ENCODE results near the gene MGAT4B.

Gene MGAT4B

DNA sequence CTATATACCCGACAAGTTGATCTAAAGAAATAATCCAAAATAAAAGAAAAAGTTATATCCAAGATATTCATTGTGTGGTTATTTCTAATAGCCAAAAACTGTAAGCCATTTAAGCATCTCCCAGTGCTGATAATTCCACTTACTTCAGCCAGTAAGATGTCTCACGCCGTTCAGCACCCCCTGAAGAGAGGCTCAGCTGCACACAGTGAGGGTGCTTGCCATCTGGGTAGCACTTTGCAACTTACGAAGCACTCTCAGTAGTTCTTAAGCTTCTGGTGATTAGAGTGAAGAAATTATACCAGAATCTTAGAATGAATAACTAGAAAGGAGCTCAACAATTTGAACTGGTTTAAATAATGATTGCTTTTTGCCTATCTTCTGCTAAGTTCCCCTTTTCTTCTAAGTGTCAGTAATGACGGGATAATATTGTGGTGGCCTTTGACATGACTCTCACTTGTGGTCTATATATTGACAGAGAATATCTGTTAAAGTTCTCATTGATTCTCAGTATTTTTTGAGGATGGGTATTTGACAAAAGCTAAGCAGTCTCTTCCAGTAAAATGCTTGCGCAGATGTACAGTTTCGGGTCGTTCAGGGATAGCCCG lies 39.1 kb downstream of the MGAT4B start:
- DNase-seq: no peak

DNA sequence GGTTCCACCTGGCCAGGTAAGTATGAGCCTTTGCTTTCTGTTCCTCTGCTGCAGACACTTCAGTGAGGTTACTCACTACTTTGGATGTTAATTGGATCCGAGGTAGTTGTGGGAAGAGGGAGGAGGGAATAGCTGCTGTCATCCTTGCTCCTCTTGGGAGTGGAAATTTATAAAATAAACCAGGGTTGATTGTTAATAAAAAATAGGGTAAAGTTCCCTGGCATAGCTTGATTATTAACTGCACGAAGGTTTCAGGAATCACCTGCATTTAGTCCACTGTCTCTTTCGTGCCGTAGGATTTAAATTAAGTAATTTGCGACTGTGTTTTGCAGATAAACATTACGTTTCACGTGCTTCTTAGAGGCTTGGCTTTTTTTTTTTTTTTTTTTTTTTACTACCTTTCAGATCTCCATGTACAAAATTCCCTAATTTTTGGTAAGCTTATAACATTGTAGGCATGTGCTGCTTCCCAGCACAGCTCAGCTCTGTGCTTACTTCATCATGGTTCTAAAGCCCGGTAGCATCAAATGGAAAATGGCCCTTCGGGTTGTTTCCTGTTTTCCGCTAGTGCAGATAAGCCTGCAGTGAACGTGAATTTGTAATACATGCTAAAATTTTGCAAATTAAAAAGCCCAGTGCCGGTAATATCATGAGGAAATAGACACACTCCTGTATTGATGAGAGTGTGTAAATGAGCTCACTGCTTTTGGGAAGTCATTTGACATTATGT lies 39.8 kb downstream of the MGAT4B start:
- no peak for DNase-seq

DNA sequence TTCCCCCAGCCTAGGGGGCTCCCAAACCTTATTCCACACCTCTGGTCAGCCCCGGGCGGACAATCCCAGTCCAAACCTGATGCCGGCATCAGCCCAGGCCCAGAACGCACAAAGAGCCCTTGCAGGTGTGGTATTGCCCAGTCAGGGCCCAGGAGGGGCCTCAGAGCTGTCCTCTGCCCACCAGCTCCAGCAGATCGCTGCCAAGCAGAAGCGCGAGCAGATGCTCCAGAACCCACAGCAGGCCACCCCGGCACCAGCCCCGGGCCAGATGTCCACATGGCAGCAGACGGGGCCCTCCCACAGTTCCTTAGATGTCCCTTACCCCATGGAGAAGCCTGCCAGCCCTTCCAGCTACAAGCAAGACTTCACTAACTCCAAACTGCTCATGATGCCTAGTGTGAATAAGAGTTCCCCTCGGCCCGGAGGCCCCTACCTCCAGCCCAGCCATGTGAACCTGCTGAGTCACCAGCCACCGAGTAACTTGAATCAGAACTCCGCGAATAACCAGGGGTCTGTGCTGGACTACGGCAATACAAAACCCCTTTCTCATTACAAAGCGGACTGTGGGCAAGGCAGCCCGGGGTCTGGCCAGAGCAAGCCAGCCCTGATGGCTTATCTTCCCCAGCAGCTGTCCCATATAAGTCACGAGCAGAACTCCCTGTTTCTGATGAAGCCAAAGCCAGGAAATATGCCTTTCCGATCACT lies 40.5 kb downstream of the MGAT4B start:
- DNase-seq: no peak

DNA sequence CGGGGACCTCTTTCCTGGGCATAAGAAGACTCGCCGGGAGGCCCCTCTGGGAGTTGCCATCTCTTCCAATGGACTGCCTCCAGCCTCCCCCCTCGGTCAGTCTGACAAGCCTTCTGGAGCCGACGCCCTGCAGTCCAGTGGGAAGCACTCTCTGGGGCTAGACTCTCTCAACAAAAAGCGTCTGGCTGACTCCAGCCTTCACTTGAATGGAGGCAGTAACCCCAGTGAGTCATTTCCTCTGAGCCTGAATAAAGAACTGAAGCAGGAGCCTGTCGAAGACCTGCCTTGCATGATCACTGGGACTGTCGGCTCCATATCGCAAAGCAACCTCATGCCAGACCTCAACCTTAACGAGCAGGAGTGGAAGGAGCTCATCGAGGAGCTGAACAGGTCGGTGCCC lies 41.3 kb downstream of the MGAT4B start:
- DNase-seq: peak; percentile 43

- DNase-seq: no peak
Observed at GRCh38 chr5:179764056-179764455, 42.6 kb downstream of the MGAT4B start.

GRCh38 chr5:179763215-179763945 lies 43.3 kb downstream of the MGAT4B start:
- no peak for DNase-seq

DNA sequence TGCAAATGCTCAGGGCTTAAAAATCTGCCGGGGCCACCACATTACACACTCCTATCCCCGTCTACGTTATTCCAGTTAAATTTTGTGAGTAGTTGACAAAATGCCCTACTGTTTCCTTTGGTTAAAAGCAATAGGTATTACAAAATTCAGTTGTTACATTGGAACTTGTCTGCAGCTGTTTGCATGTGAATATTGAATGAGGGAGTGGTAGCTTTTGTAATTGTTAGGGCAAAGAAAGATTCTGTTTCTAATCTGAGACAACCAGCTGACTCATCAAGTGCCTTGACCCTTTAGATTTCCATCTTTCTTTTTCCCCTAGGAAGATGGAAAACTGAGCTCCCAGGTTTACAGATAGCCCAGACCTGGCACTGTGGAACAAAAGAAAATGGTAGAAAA lies 43.9 kb downstream of the MGAT4B start:
- DNase-seq: no peak

GRCh38 chr5:179762079-179762780 lies 44.4 kb downstream of the MGAT4B start:
- no peak for DNase-seq

DNA sequence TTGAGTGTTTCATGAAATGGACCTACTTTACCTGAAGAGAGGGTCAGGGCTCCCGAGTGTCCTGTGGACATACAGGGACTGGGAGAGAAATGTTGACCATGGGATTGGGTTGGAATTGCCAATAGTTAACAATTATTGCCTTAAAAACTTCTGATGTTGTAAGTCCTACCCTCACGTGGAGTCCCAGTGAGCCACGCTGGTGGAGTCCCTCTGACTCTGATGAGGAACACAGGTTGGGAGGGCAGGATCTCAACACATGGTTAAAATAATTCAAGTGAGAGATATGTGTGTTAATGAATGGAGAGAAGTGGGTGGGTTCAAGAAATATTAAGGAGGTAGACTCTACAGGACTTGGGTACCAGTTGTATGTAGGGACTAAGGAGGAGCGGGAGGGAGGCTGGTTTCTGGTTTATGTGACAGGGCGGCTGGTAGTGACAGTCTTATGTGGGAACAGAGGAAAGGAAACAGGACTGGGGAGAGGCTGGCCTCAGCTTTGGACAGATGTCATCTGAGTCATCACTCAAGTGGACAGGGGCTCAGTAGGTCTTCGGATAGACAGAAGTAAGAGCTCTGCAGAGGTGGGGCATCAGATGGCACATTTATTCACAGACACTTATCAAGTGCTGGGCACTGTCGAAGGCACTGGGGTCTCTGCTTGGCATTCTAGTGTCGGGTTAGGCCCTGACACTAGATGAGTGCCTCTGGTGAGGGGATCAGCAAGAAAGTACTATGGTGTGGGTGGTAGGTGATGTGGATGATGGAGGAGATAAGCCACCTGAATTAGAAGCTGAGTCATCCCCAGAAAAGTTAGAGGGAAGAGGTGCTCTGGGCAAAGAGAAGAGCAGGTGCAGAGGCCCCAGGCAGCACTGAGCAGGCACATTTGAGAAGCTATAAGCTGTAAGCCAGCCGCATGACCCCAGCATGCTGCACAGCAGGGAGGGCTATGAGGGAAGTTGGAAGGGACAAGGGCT lies 46.8 kb downstream of the MGAT4B start:
- DNase-seq: no peak

DNA sequence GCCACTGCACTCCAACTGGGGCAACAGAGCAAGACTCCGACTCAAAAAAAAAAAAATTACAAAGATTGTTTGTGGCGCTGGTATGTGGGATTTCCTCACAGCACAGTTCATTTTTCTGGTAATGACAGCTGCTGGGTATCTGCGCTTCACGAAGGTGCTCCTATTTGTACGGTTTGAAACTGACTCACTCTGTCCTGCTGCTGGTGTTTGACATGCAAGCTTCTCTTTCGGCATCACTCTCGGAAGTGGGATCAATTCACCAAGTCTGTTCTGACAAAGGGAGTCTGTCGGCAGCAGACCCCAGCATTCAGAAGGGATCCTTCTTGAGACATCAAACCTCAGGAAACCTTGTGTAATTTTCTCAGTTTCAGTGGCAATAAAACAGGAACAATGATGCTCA lies 47.7 kb downstream of the MGAT4B start:
- DNase-seq: no peak

DNA sequence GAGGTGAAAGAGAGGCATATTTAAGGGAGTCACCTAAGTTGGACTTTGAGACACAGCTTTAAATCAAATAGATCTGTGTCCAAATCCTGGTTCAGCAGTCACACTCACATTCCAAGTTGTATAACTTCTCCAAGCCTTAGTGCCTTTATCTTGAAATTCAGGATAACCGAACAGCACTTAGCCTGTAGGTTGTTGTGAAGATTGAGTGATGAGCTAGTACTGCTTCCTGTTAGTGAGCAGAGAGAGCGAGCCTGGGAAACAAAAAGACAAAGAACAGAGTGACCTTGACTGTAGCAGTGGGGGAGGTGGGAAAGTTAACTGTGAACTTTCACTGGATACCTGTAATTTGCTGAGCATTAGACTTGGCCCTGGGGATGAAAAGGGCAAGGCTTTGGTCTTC lies 51.6 kb downstream of the MGAT4B start:
- DNase-seq: no peak

DNA sequence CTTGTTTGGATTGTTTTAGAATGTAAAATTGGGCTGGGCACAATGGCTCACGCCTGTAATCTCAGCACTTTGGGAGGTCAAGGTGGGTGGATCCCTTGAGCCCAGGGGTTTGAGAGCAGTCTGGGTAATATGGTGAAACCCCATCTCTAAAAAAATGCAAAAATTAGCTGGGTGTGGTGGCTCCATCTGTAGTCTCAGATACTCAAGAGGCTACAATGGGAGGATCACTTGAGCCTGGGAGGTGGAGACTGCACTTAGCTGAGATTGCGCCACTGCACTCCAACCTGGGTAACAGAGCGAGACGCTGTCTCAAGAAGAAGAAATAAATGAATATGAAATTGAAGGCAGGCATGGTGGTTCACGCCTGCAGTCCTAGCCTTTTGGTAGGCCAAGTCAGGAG lies 52.7 kb downstream of the MGAT4B start:
- no peak for DNase-seq

DNA sequence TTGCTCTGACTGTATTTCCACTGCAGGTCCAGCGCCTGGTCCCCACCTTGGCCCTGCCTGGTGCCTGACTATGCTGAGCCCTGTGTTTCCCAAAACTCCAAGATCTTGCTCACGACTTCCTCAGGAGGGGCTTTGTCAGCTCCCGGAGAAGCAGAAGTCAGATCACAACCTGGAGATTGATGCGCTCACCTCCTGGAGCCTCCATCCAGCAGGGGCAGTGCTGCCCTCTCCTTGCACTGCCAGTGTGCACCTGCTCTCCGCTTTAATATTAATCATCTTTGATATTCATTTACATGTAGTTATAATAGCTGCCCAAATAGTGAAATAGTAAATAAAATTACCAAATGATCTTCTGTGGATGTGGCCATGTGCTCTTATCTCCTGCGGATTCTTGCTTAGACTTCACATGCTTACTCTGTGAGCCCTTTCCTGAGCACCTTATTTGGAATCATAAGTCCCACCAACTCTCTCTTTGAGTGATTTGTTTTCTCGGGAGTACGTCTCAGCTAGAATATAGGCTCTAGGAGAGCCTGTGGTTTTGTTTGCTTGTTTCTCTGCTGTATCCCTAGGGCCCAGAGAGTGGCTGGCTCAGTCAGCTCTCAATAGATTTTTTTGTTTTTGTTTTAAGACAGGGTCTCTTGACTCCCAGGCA lies 56.7 kb downstream of the MGAT4B start:
- no peak for DNase-seq

DNA sequence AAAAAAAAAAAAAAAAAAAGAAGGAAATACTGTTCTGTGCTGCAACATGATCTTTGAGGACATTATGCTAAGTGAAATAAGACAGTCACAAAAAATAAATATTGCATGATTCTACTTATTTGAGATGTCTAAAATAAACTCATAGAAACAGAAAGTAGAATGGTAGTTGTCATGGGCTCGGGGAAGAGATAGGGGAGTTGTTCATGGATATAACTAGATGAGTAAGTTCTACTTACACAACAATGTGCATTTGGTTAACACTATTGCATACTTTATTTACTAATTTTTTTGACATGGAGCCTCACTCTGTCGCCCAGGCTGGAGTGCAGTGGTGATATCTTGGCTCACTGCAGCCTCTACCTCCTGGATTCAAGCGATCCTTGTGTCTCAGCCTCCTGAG lies 58.9 kb downstream of the MGAT4B start:
- no peak for DNase-seq
